IMR-90 (cell line): ENCODE data around the gene TENM4. TPM values are rescaled to one million over a fixed set of nuclear protein-coding genes. Genes with fewer than 3 reads are reported as not detected.

Experiments used
- ATAC-seq: fragments of 200-7000 bp; cut with Tn5 transposase; 2 replicates; pipeline ENCODE4 v1.9.1; 2020; ENCODE audit warnings: low read depth, mild to moderate bottlenecking, moderate library complexity
- BruUV-seq: library from RNA; stranded (reverse); fragments of 400-500 nt; replicated peaks from 2 replicates; lab custom pipeline; 2021; lab: Mats Ljungman, UMichigan
- CTCF ChIA-PET: fragments of 300-600 bp; formaldehyde crosslinking; extraction: SDS; loops from one replicate; lab custom pipeline; 2021; ENCODE audit warnings: antibody characterized with exemption; lab: Yijun Ruan, JAX
- POLR2A ChIA-PET: fragments of 300-600 bp; sonication (Branson Sonifier 250); formaldehyde crosslinking; loops from one replicate; lab custom pipeline; 2022; ENCODE audit warnings: antibody characterized with exemption; ENCODE audit not compliant: unreplicated experiment; lab: Charles Lee
- DNase-seq: peaks from one replicate; pipeline ENCODE4 v3.0.0; 2013
- H2AFZ ChIP-seq: replicated peaks from 2 replicates; pipeline ENCODE3; 2013; ENCODE audit warnings: low read length, mild to moderate bottlenecking; ENCODE audit not compliant: poor library complexity
- H2AK5ac ChIP-seq: 2 replicates; pipeline ENCODE4 v1.6.1; 2013; ENCODE audit warnings: low read depth, low read length, inconsistent platforms
- H2AK9ac ChIP-seq: replicated peaks from 2 replicates; pipeline ENCODE3; 2013; ENCODE audit warnings: mild to moderate bottlenecking, low read depth, low read length, moderate library complexity; ENCODE audit not compliant: poor library complexity
- H2BK120ac ChIP-seq: 2 replicates; pipeline ENCODE4 v1.6.1; 2013; ENCODE audit warnings: low read depth, low read length, inconsistent platforms
- H2BK15ac ChIP-seq: 3 replicates; pipeline ENCODE4 v1.6.1; 2013; ENCODE audit warnings: low read depth, low read length, inconsistent platforms
- H2BK20ac ChIP-seq: 2 replicates; pipeline ENCODE4 v1.6.1; 2013; ENCODE audit warnings: low read depth, mild to moderate bottlenecking, inconsistent platforms, low read length, moderate library complexity
- H2BK5ac ChIP-seq: 2 replicates; pipeline ENCODE4 v1.6.1; 2013; ENCODE audit warnings: mild to moderate bottlenecking, low read depth, low read length, inconsistent platforms; ENCODE audit not compliant: poor library complexity, severe bottlenecking
- H3K14ac ChIP-seq: replicated peaks from 2 replicates; pipeline ENCODE4 v1.6.1; 2013; ENCODE audit warnings: low read depth, low read length, inconsistent platforms
- H3K18ac ChIP-seq: 2 replicates; pipeline ENCODE4 v1.6.1; 2013; ENCODE audit warnings: low read depth, low read length, control low read depth
- H3K23ac ChIP-seq: 2 replicates; pipeline ENCODE4 v1.6.1; 2013; ENCODE audit warnings: low read depth, low read length, inconsistent platforms
- H3K27ac ChIP-seq: 2 replicates; pipeline ENCODE4 v1.5.1; 2013; ENCODE audit warnings: mild to moderate bottlenecking, control low read depth, low read length; ENCODE audit not compliant: insufficient read depth
- H3K27me3 ChIP-seq: 2 replicates; pipeline ENCODE4 v1.6.1; 2013; ENCODE audit warnings: low read length; ENCODE audit not compliant: control insufficient read depth, insufficient read depth
- H3K36me3 ChIP-seq: 2 replicates; pipeline ENCODE4 v1.6.1; 2013; ENCODE audit warnings: low read length, mixed read lengths; ENCODE audit not compliant: control insufficient read depth, insufficient read depth
- H3K4ac ChIP-seq: 2 replicates; pipeline ENCODE4 v1.6.1; 2013; ENCODE audit warnings: low read depth, low read length, inconsistent platforms
- H3K4me1 ChIP-seq: 2 replicates; pipeline ENCODE4 v1.6.1; 2013; ENCODE audit warnings: low read length, mixed read lengths; ENCODE audit not compliant: control insufficient read depth, insufficient read depth
- H3K4me2 ChIP-seq: 2 replicates; pipeline ENCODE4 v1.6.1; 2013; ENCODE audit warnings: low read depth, mild to moderate bottlenecking, control low read depth, low read length, moderate library complexity
- H3K4me3 ChIP-seq: 2 replicates; pipeline ENCODE4 v1.5.1; 2013; ENCODE audit warnings: low read depth, mild to moderate bottlenecking, control low read depth, low read length, moderate library complexity; ENCODE audit not compliant: insufficient read depth
- H3K56ac ChIP-seq: 2 replicates; pipeline ENCODE4 v1.6.1; 2013; ENCODE audit warnings: low read length, inconsistent platforms; ENCODE audit not compliant: insufficient read depth; ENCODE audit errors: extremely low read depth
- H3K79me1 ChIP-seq, 2 experiments: 2 replicates each; pipeline ENCODE4 v1.6.1; 2013; ENCODE audit warnings: low read length in 2 of 2, inconsistent platforms in 1 of 2, low read depth in 1 of 2
- H3K9ac ChIP-seq: 2 replicates; pipeline ENCODE4 v1.6.1; 2013; ENCODE audit warnings: low read depth, low read length, control low read depth
- H3K9me1 ChIP-seq: 2 replicates; pipeline ENCODE4 v1.6.1; 2013; ENCODE audit warnings: low read length, inconsistent platforms; ENCODE audit not compliant: insufficient read depth
- H3K9me3 ChIP-seq: 2 replicates; pipeline ENCODE4 v1.6.1; 2013; ENCODE audit warnings: low read length; ENCODE audit not compliant: control insufficient read depth, insufficient read depth
- H4K20me1 ChIP-seq: 2 replicates; pipeline ENCODE4 v1.6.1; 2013; ENCODE audit warnings: low read length, inconsistent platforms; ENCODE audit not compliant: insufficient read depth
- H4K5ac ChIP-seq: 2 replicates; pipeline ENCODE4 v1.6.1; 2013; ENCODE audit warnings: mild to moderate bottlenecking, low read depth, low read length, control low read depth
- H4K8ac ChIP-seq, 2 experiments: 2 replicates each; pipeline ENCODE4 v1.6.1; 2013; ENCODE audit warnings: low read depth in 2 of 2, low read length in 2 of 2, control low read depth in 1 of 2, inconsistent platforms in 1 of 2
- H4K91ac ChIP-seq: 2 replicates; pipeline ENCODE4 v1.6.1; 2013; ENCODE audit warnings: low read depth, low read length, inconsistent platforms; ENCODE audit not compliant: insufficient read depth
- BHLHE40 ChIP-seq: fragments of 150-350 bp; IDR thresholded peaks from 2 replicates; pipeline ENCODE4 v1.6.1; 2016; ENCODE audit warnings: mild to moderate bottlenecking, low read depth, low read length
- CEBPB ChIP-seq: IDR thresholded peaks from 2 replicates; pipeline ENCODE4 v1.6.1; 2012; ENCODE audit warnings: low read depth, low read length, improper control_type of control experiment
- FOS ChIP-seq: fragments of 150-350 bp; IDR thresholded peaks from 2 replicates; pipeline ENCODE4 v1.6.1; 2016; ENCODE audit warnings: low read depth, low read length
- POLR2A ChIP-seq: IDR thresholded peaks from 2 replicates; pipeline ENCODE4 v1.6.1; 2012; ENCODE audit warnings: mild to moderate bottlenecking, low read depth, low read length
- RAD21 ChIP-seq: IDR thresholded peaks from 2 replicates; pipeline ENCODE4 v1.6.1; 2012; ENCODE audit warnings: low read length, improper control_type of control experiment
- WGBS, 2 experiments: methylation state at CpG; one replicate each; pipeline versions ENCODE4 v1.1.5 to v1.1.7; 2013; ENCODE audit warnings: missing lambda C conversion rate in 2 of 2; ENCODE audit not compliant: insufficient read length in 1 of 2; ENCODE audit errors: extremely low coverage in 2 of 2; 5-methylcytosine and 5-hydroxymethylcytosine counted together
- dilution Hi-C: fragments of 300-500 bp; cut with HindIII; formaldehyde crosslinking; loops from one replicate; pipeline ENCODE4 v1.14.3; 2018; ENCODE audit warnings: low sequenced_read_pairs; ENCODE audit not compliant: unreplicated experiment
- in situ Hi-C: fragments of 300-500 bp; cut with MboI; formaldehyde crosslinking; loops from 3 replicates; pipeline ENCODE4 v1.14.3; 2019; ENCODE audit warnings: low sequenced_read_pairs, inconsistent platforms, mixed read lengths
- intact Hi-C: fragments of 100-400 bp; cut with micrococcal nuclease; formaldehyde crosslinking; loops from 2 replicates; pipeline ENCODE4 v1.10.0; 2022
- polyA plus RNA-seq, 3 experiments: library from polyadenylated mRNA; depleted of rRNA; stranded (reverse); fragments of >200 nt; gene quantifications; 2 replicates each; pipeline ENCODE4 v1.2.3, GENCODE V29; 2012; ENCODE audit warnings: low replicate concordance in 1 of 3
- total RNA-seq: library from RNA; depleted of rRNA; stranded (reverse); fragments of >200 nt; gene quantifications from 2 replicates; pipeline ENCODE4 v1.2.3, GENCODE V29; 2012
- TF ChIP-seq, protein P1 (sequence below): fragments of 150-350 bp; IDR thresholded peaks from 2 replicates; pipeline ENCODE4 v1.6.1; 2017; ENCODE audit warnings: mild to moderate bottlenecking, antibody characterized with exemption, low read length, low read depth

The TENM4 gene
- total and polyA plus RNA-seq, 2 of the 4 experiments (the other 2 are of a cell fraction): 7.4 to 9.0 TPM

DNA sequence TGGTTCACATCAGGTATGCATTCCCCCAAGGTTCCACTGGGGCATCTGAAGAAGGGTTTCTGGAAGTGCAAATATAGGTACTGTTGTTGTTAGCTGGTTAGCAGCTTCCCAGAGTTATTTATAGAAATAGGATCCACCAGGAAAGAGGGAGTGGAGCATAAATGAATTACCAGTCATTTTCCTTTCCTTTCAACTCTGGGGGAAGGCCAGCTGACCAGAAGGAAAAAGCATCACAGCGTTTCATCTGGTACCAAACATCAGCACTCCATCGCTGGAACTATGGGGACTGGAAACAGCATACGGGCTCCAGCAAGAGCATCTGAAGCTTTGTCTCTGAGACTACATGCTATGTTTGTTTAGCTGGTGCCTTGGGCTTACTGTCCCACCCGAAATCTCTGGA is 487.9 kb downstream of the TENM4 start:
- no peak overlapping the region for H2AK5ac ChIP-seq
- no peak overlapping the region for H3K4me3 ChIP-seq
- 60% methylated on average over 1 of the region's 4 CpGs; no CpG with 5 or more reads in 1 of the 2 experiments for WGBS, 2 experiments
- no peak overlapping the region for H2BK15ac ChIP-seq
- no TSS peak for BruUV-seq
- H3K4ac ChIP-seq: no peak overlapping the region
- no peak for TF ChIP-seq POLR2A
- no peak for TF ChIP-seq FOS
- TF ChIP-seq RAD21: no peak
- TF ChIP-seq CEBPB: no peak
- no peak for TF ChIP-seq BHLHE40
- TF ChIP-seq, protein P1, sequence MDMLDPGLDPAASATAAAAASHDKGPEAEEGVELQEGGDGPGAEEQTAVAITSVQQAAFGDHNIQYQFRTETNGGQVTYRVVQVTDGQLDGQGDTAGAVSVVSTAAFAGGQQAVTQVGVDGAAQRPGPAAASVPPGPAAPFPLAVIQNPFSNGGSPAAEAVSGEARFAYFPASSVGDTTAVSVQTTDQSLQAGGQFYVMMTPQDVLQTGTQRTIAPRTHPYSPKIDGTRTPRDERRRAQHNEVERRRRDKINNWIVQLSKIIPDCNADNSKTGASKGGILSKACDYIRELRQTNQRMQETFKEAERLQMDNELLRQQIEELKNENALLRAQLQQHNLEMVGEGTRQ: no peak
- no peak overlapping the region for H3K56ac ChIP-seq
- dilution Hi-C loops (no loop called here), in situ Hi-C loops (no loop called here), intact Hi-C loops (no loop called here)
- H2AK9ac ChIP-seq: no peak overlapping the region
- POLR2A ChIA-PET: no interaction called here
- H4K20me1 ChIP-seq: no peaks in the 10 kb centered on the region
- CTCF ChIA-PET: interaction anchor here (0.7 to 1.1 kb wide), 3 partner anchors 10 to 103 kb away, joined by 3 read pairs; no protein-coding TSS in a partner anchor
- H3K79me1 ChIP-seq: no peaks in the 10 kb centered on the region
- no peaks in the 10 kb centered on the region for H3K36me3 ChIP-seq
- H3K14ac ChIP-seq: no peak overlapping the region
- no peak overlapping the region for H4K91ac ChIP-seq
- H3K18ac ChIP-seq: no peak overlapping the region; the same call in 1 of the 2 replicates
- no peaks in the 10 kb centered on the region for H3K9me3 ChIP-seq
- peaks cover 3% of the 10 kb centered on the region; the same call in 1 of the 2 replicates for H3K9me1 ChIP-seq
- no peak overlapping the region for H3K27ac ChIP-seq
- H3K4me1 ChIP-seq: peaks cover 13% of the 10 kb centered on the region
- H3K4me2 ChIP-seq: no peak overlapping the region
- H4K8ac ChIP-seq: no peak overlapping the region
- H4K5ac ChIP-seq: no peak overlapping the region
- H3K27me3 ChIP-seq: no peaks in the 10 kb centered on the region
- H2AFZ ChIP-seq: no peak overlapping the region
- H2BK120ac ChIP-seq: no peak overlapping the region
- no peak overlapping the region for H2BK20ac ChIP-seq
- peak; percentile 27 for ATAC-seq
- no peak for DNase-seq
- no peak overlapping the region for H3K9ac ChIP-seq
- no peak overlapping the region for H3K23ac ChIP-seq
- H2BK5ac ChIP-seq: no peak overlapping the region
